ENCODE measurements around the gene TMEM253.

DNA sequence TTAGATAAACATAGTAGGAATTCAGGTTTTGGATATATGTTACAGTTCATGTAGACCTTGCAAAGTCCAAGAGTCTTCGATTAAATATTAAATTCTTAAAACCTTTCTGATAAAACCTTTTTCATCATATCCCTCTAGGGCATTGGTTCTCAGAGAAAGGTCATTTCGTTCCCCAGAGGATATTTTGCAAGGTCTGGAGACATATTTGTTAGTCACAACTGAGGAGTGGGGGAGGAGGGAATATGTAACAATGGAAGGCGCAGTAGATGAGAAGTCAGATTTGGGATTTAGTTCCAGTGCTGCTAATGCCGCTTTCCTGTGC, 5.3 kb downstream of the TMEM253 start:
- TF ChIP-seq POLR2A (IDR thresholded peaks at IDR 0.05; ENCODE audit: low read depth, low read length) (no peak), POU2F2 (IDR thresholded peaks at IDR 0.05; ENCODE audit: low read depth, low read length) (no peak), SPI1 (IDR thresholded peaks at IDR 0.05; ENCODE audit: low read depth, low read length) (no peak), POLR2AphosphoS5 (IDR thresholded peaks at IDR 0.05; ENCODE audit: low read depth, low read length) (no peak), TAF1 (IDR thresholded peaks at IDR 0.05; ENCODE audit: low read depth, low read length) (no peak)
